IgD-negative memory B cell (primary cell): ENCODE data around the gene CACNA1E. TPM values are rescaled to one million over a fixed set of nuclear protein-coding genes. Genes with fewer than 3 reads are reported as not detected.

ENCODE experiments used
- H3K27ac Mint-ChIP-seq, 3 donors: one replicate each; pipeline ENCODE4 v1.8.0; 2020 to 2022; ENCODE audit warnings: mild to moderate bottlenecking in 3 of 3, mixed read lengths in 3 of 3, moderate library complexity in 1 of 3
- H3K27me3 Mint-ChIP-seq: one replicate; pipeline ENCODE4 v1.8.0; 2021; ENCODE audit warnings: mixed read lengths
- H3K36me3 Mint-ChIP-seq: one replicate; pipeline ENCODE4 v1.8.0; 2020; ENCODE audit warnings: mild to moderate bottlenecking, mixed read lengths
- H3K4me1 Mint-ChIP-seq, 3 donors: one replicate each; pipeline ENCODE4 v1.8.0; 2020 to 2022; ENCODE audit warnings: mixed read lengths in 3 of 3, mild to moderate bottlenecking in 1 of 3
- H3K4me3 Mint-ChIP-seq, 4 donors: one replicate each; pipeline ENCODE4 v1.8.0; 2020 to 2022; ENCODE audit warnings: mild to moderate bottlenecking in 4 of 4, mixed read lengths in 4 of 4, moderate library complexity in 3 of 4
- H3K9me3 Mint-ChIP-seq, 3 donors: one replicate each; pipeline ENCODE4 v1.8.0; 2020 to 2021; ENCODE audit warnings: mixed read lengths in 3 of 3, mild to moderate bottlenecking in 1 of 3
- polyA plus RNA-seq: library from polyadenylated mRNA; unstranded; fragments of 300-500 nt; fragmentation: Illumina TruSeq; gene quantifications from one replicate; pipeline ENCODE4 v1.2.3, GENCODE V29; 2021

The CACNA1E gene
- polyA plus RNA-seq, 1 donor from 2014 or later: 0.16 TPM

DNA sequence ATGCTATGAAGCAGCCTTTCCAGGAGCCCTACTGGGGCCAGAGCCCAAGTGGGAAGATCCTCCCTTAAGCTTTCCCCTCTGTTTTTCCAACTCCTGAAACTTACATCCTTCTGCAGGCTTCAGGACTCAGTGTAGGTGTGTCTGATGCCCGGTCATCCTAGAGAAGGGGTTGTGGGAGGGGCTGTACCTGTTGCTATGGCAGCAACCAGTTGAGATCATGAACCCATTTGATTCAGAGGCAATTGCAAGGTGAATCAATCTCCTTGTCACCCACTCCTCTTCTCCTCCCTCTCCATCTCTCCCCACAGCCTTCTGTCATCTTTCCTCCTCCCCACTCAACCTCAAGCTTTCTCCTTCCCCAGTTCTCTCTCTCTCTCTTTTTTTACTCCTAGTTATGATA is 151.8 kb downstream of the CACNA1E start:
- Mint-ChIP-seq H3K4me3 (no peak overlapping the region), H3K27me3 (no peaks in the 10 kb centered on the region), H3K4me1 (no peaks in the 10 kb centered on the region), H3K36me3 (no peaks in the 10 kb centered on the region), H3K27ac (no peak overlapping the region), H3K9me3 (peaks cover 0 to 2% (median 0%) of the 10 kb centered on the region in 3 donors)

DNA sequence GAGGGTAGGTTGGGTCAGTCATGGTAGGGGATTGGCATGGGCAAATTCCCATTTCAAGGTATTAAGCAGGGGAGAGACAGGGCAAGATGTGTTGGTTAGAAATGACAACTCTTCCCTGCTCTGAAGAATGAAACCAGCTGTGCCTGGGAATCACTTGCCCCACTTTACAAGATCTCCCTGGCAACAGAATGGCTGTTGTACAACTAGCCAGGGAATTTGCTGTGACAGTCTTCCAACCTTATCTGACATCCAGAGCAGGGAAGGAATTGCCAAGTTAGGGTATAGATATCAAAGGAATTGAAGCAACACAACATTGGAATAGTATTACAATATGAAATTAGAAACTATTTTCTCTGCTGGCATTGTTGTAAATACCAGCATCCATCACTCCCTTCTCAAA is 154.7 kb downstream of the CACNA1E start:
- H3K27me3 Mint-ChIP-seq: no peaks in the 10 kb centered on the region
- peaks cover 0 to 2% (median 0%) of the 10 kb centered on the region in 3 donors for H3K9me3 Mint-ChIP-seq
- H3K27ac Mint-ChIP-seq: no peak overlapping the region
- no peak overlapping the region for H3K4me3 Mint-ChIP-seq
- no peaks in the 10 kb centered on the region for H3K36me3 Mint-ChIP-seq
- H3K4me1 Mint-ChIP-seq: no peaks in the 10 kb centered on the region

DNA sequence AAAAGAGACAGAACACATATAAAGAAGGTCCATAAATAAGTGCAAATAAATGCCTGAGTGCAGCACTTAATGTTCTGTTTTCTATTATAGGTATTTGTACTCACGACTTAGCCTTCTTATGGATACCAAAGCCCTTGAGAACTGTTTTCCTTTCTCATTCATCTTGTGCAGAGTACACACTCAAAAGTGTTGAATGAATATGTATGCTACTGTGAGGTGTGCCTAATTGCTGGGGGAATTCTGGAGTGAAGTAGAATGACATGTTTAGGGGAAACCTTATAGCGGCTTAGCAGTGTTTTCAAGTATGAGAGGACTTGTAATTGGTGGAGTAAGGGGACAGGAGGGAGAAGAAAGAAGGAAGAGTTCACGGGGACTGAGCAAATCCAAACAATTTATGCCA is 157.6 kb downstream of the CACNA1E start:
- H3K27me3 Mint-ChIP-seq: peaks cover 4% of the 10 kb centered on the region
- no peak overlapping the region for H3K4me3 Mint-ChIP-seq
- H3K27ac Mint-ChIP-seq: peak overlapping the region in 1 of 3 donors; percentile 6
- H3K4me1 Mint-ChIP-seq: no peaks in the 10 kb centered on the region
- no peaks in the 10 kb centered on the region for H3K36me3 Mint-ChIP-seq
- peaks cover 0 to 2% (median 0%) of the 10 kb centered on the region in 3 donors for H3K9me3 Mint-ChIP-seq

DNA sequence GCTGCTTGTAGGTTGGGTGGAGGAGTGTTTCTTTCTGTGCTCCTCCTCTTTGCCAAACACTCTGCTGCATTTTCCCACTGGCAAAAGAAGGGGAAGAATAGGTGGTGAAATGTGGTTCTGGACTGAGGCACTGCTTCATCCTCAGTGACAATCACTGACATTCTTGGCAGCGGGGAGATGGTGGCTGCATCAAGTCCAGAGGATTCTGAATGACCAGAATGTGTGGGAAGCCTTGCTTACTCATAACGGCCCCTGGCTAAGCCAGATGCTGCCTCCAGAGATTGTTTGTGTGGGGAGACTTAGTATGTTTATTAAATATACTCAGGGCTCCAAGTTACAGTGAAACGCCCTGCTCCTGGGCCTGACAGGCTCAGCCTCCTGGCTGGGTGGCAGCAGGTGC is 160.3 kb downstream of the CACNA1E start:
- no peaks in the 10 kb centered on the region for H3K4me1 Mint-ChIP-seq
- H3K27me3 Mint-ChIP-seq: peaks cover 6% of the 10 kb centered on the region
- no peaks in the 10 kb centered on the region for H3K36me3 Mint-ChIP-seq

DNA sequence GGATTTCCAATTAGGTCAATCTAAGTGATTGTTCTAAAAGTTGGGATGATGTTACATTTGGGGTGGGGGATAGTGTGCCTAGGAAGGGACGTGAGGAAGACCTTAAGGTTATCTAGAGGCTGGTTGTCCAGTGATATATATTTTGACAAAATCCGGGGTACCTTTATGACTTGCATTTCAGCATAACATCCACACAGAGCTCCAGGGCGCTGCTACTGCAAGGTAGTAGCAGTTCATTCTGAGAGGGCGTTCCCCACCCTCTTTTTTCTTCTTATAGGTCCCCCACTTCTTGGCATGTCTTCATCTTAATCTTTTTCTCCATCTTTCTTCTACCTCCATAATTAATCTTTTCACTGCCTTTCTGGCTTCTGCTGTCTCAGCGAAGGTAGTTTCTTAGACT is 161.9 kb downstream of the CACNA1E start:
- H3K27ac Mint-ChIP-seq: no peak overlapping the region
- peak overlapping the region in 2 of 4 donors; percentile 15 to 59 for H3K4me3 Mint-ChIP-seq
- no peaks in the 10 kb centered on the region for H3K9me3 Mint-ChIP-seq
- H3K36me3 Mint-ChIP-seq: no peaks in the 10 kb centered on the region
- peaks cover 6% of the 10 kb centered on the region for H3K27me3 Mint-ChIP-seq
- H3K4me1 Mint-ChIP-seq: no peaks in the 10 kb centered on the region

More for the DNA sequence above, 160.3 kb downstream of the CACNA1E start:
- H3K9me3 Mint-ChIP-seq: no peaks in the 10 kb centered on the region
- no peak overlapping the region for H3K4me3 Mint-ChIP-seq
- no peak overlapping the region for H3K27ac Mint-ChIP-seq

DNA sequence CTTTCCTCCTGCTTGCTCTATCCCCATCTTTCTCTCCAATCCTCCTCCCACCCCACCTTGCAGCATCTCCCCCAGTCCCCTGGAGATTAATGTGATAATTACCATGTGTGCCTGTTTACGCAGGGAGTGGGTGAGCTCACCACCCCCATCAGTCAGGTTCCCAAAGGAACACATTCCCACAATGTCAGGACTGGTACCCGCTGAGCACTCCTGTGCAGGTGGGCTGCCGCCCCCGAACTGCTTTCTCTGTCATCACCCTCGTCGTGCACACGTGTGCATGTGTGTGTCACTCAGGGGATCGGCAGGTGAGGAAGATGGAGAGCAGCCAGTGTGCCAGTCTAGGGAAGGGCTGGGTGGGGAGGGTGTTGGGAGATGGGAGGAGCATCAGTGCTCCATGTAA is 163.4 kb downstream of the CACNA1E start:
- Mint-ChIP-seq H3K4me3 (no peak overlapping the region), H3K27me3 (peaks cover 6% of the 10 kb centered on the region), H3K9me3 (no peaks in the 10 kb centered on the region), H3K36me3 (no peaks in the 10 kb centered on the region), H3K4me1 (no peaks in the 10 kb centered on the region), H3K27ac (no peak overlapping the region)

DNA sequence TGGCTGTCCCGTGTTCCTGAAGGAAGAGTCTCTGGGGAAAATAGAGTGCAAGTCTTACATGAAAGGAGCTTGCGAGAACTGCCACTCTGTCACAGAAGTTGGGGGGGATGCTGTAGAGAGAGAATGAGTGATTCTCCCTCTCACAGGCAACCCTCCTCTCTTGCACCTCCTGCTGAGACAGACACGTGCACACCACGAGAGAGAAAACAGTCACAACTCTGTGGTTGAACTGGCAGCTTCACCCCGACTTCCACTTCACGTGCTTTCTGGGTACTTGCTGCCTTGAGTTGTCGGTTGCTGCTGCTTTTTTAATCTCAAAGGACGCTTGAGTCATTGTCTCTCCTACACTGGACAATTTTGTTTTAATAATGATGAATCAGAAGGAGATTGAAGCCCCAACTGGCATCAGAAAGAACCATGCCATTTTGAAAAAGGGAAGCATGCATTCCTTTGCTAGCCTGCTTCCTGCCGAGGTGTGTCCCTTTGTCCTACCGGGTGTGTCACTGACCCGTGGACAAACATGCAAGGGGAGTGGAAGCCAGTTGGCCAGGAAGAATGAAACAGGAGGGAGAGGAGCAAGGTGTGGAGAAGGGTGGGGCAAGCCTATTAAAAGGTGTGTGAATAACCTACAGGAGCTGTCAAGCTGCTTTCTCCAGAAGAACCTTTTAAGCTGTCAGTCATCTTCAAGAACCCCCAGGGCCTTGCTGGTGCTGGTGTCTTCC is 164.2 kb downstream of the CACNA1E start:
- no peak overlapping the region for H3K4me3 Mint-ChIP-seq
- no peaks in the 10 kb centered on the region for H3K4me1 Mint-ChIP-seq
- no peaks in the 10 kb centered on the region for H3K9me3 Mint-ChIP-seq
- no peak overlapping the region for H3K27ac Mint-ChIP-seq
- peaks cover 6% of the 10 kb centered on the region for H3K27me3 Mint-ChIP-seq
- H3K36me3 Mint-ChIP-seq: no peaks in the 10 kb centered on the region

DNA sequence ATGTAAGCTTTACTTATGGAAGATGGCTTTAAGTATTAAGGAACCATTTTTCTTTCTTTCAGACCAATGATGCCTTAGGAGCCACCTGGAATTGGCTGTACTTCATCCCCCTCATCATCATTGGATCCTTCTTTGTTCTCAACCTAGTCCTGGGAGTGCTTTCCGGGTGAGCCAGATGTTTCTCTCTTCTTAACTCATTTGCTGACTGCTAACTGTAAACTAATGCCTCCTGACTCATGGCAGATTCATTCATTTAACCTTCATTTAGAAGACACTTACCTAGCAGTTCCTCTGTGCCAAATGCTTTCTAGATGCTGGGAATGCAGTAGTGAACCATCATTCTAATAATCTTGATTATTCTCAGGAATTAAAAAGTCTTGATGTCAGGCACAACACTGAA is 168.0 kb downstream of the CACNA1E start:
- Mint-ChIP-seq H3K27ac (no peak overlapping the region), H3K4me1 (no peaks in the 10 kb centered on the region), H3K27me3 (peaks cover 3% of the 10 kb centered on the region), H3K9me3 (peaks cover 0 to 5% (median 0%) of the 10 kb centered on the region in 3 donors), H3K36me3 (no peaks in the 10 kb centered on the region), H3K4me3 (no peak overlapping the region)

DNA sequence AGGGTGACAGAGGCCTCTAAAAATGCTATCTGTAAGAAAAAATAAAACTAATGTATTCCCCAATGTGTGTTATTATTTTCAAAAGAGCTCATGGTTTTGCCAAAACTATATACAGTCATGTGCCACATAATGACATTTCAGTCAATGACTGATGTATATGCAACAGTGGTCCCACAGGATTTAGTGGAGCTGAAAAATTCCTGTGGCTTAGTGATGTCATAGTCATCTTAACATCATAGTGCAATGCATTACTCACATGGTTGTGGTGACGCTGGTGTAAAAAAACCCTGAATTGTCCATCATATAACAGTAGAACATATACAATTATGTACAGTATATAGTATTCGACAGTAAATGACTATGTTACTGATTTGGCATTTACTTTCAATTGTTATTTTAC is 172.4 kb downstream of the CACNA1E start:
- H3K4me3 Mint-ChIP-seq: no peak overlapping the region
- H3K9me3 Mint-ChIP-seq: peaks cover 0 to 5% (median 4%) of the 10 kb centered on the region in 3 donors
- H3K27me3 Mint-ChIP-seq: peaks cover 5% of the 10 kb centered on the region
- H3K36me3 Mint-ChIP-seq: no peaks in the 10 kb centered on the region
- H3K4me1 Mint-ChIP-seq: no peaks in the 10 kb centered on the region
- no peak overlapping the region for H3K27ac Mint-ChIP-seq

DNA sequence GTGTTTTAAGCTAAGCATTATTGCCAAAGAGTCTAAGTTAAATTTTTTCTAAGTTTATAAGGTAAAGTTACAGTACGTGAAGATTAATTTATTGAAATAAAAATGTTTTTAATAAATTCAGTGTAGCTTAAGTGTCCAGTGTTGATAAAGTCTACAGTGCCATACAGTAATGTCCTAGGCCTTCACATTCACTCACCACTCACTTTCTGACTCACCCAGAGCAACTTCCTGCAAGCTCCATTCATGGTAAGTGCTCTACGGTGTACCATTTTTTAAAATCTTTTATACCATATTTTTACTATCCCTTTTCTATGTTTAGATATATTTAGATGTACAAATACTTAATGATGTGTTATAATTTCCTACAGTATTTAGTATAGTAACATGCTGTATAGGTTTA is 173.2 kb downstream of the CACNA1E start:
- Mint-ChIP-seq H3K4me1 (no peaks in the 10 kb centered on the region), H3K4me3 (no peak overlapping the region), H3K27ac (no peak overlapping the region), H3K9me3 (peaks cover 0 to 10% (median 7%) of the 10 kb centered on the region in 3 donors), H3K27me3 (peaks cover 5% of the 10 kb centered on the region), H3K36me3 (no peaks in the 10 kb centered on the region)

DNA sequence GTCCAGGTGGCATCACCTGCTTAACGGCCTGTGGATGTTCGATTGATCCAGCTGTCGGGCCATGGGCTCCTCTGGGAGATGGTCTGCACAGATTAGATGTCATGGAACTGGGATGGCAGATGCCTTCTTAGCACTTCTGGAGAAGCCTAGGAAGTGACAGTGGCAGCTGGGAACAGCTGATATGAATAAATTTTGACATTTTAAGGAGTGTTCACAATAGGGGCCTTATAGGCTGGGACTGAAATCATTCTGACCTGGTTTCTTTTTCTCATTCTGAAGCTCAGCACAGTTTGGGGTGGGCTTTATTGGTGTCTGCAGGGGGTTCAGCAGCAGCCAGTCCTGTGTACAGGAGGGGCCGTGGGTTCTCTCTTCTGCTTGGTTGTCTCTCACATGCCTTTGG is 175.3 kb downstream of the CACNA1E start:
- H3K9me3 Mint-ChIP-seq: peaks cover 0 to 10% (median 10%) of the 10 kb centered on the region in 3 donors
- H3K4me3 Mint-ChIP-seq: peak overlapping the region in 1 of 4 donors; percentile 38
- H3K4me1 Mint-ChIP-seq: no peaks in the 10 kb centered on the region
- H3K27me3 Mint-ChIP-seq: peaks cover 5% of the 10 kb centered on the region
- no peak overlapping the region for H3K27ac Mint-ChIP-seq
- no peaks in the 10 kb centered on the region for H3K36me3 Mint-ChIP-seq

DNA sequence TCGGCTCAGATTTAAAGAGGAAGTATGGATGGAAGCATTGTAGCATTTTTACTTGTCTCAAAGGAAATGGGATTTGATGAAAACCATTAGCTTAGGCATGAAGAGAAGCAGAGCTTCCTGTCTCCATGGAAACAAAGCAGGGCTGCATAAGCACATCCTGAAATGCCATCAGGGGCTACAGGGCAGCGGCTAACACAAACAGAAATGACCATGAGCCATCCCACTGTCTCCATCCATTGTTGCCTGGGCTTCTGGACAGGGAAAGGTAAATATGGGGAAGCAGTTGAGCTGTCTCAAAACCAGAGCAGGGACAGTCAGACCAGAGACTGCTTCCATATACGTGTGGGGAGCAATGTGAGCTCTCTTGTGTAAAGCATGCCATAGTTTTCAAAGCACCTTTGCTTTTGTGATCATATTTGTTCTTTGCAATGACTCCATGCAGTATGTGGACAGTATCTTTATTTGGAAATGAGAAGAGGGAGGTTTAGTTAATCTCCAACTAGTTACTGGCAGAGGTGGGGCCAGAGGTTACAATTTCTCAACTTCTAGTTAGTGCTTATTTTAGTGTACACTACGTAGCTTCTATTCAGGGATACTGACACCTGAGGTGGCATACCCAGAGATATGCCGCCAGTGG is 176.1 kb downstream of the CACNA1E start:
- Mint-ChIP-seq H3K9me3 (peaks cover 0 to 10% (median 10%) of the 10 kb centered on the region in 3 donors), H3K4me1 (no peaks in the 10 kb centered on the region), H3K36me3 (no peaks in the 10 kb centered on the region), H3K4me3 (no peak overlapping the region), H3K27ac (no peak overlapping the region), H3K27me3 (peaks cover 6% of the 10 kb centered on the region)

DNA sequence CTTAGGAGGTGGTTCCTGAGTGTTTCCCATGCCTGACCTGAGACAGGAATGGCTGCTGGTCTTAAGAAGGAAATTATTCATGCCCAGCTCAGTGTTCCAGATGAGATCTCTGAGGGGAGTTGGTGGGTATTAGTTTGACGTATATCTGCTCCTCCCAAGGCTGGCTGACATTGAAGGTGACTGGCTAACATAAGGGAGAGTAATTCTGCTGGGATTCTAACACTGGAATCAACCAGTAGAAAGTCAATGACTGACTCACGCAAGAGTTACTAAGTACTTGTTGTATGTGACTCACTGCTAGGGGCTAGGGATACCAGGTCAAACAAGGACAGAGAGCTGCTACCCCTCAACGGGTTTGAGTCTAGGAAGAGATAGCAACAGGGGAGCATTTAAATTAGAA is 177.3 kb downstream of the CACNA1E start:
- no peaks in the 10 kb centered on the region for H3K36me3 Mint-ChIP-seq
- H3K27ac Mint-ChIP-seq: no peak overlapping the region
- H3K9me3 Mint-ChIP-seq: peaks cover 0 to 10% (median 5%) of the 10 kb centered on the region in 3 donors
- H3K4me3 Mint-ChIP-seq: no peak overlapping the region
- H3K27me3 Mint-ChIP-seq: peaks cover 6% of the 10 kb centered on the region
- no peaks in the 10 kb centered on the region for H3K4me1 Mint-ChIP-seq

DNA sequence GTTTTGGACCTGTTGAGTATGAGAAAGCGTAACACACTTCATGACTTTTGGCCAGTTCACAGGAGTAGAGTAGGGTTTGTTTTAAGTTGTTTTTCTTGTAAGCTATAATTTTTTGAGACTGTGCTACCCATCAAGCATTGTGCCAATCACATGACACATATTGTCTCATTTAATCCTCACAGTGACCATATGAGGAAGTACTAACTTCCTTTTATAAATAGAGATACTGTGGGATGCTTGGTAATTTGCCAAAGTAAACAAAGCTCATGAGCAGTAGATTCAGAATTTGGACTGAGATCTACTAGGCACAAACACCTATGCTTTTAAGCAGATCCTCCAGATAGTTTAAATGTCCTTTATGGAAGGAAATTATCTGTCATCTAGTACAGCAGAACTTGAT is 178.3 kb downstream of the CACNA1E start:
- no peaks in the 10 kb centered on the region for H3K4me1 Mint-ChIP-seq
- H3K27me3 Mint-ChIP-seq: peaks cover 6% of the 10 kb centered on the region
- no peak overlapping the region for H3K27ac Mint-ChIP-seq
- H3K9me3 Mint-ChIP-seq: peaks cover 0 to 10% (median 5%) of the 10 kb centered on the region in 3 donors
- no peak overlapping the region for H3K4me3 Mint-ChIP-seq
- no peaks in the 10 kb centered on the region for H3K36me3 Mint-ChIP-seq

DNA sequence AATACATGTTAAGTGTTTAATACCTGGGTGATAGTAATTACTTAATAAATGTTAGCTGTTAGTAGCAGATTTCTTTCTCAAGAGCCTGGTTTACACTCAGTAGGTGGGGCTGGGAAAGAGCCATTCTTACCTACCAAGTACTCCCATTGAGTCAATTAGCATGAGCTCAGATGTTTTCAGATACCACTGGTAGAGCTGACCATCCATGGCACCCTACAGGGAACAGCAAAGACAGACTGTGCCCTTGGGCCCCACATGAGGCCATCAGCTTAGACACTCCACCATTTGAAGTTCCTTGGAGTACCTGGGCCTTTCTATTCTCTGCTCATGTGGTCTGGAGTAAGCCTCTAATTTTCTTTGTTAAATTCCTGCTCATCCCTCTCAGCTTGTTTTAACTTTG is 179.3 kb downstream of the CACNA1E start:
- peaks cover 0 to 10% (median 5%) of the 10 kb centered on the region in 3 donors for H3K9me3 Mint-ChIP-seq
- H3K27me3 Mint-ChIP-seq: peaks cover 6% of the 10 kb centered on the region
- no peak overlapping the region for H3K4me3 Mint-ChIP-seq
- no peaks in the 10 kb centered on the region for H3K36me3 Mint-ChIP-seq
- H3K4me1 Mint-ChIP-seq: no peaks in the 10 kb centered on the region
- H3K27ac Mint-ChIP-seq: no peak overlapping the region

DNA sequence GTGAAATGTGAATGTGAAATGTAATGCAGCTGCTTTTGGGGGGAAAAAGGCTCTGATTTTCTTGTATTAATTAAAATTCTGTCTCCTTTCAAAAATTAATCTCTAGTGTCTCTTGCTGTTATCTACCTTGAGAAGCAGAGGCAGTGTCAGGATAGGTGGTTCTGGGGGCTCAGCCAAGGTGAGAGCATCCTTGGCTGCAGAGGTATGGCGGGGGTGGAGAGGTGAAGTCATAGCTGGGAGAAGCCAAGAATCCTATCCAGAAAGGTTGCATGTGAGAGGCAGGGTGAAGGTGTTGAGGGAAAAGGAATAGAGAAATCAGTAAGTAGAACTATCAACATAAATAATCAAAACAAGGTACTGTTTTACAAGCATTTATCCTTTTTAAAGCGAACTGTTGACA is 181.2 kb downstream of the CACNA1E start:
- H3K4me1 Mint-ChIP-seq: no peaks in the 10 kb centered on the region
- H3K36me3 Mint-ChIP-seq: no peaks in the 10 kb centered on the region
- H3K27ac Mint-ChIP-seq: no peak overlapping the region

More for the DNA sequence above, 181.2 kb downstream of the CACNA1E start:
- no peak overlapping the region for H3K4me3 Mint-ChIP-seq
- H3K27me3 Mint-ChIP-seq: peaks cover 5% of the 10 kb centered on the region
- H3K9me3 Mint-ChIP-seq: peaks cover 0 to 8% (median 5%) of the 10 kb centered on the region in 3 donors
